Smooth muscle cell (in vitro differentiated cells): ENCODE results near the gene SUCNR1. TPM values are rescaled to one million over a fixed set of nuclear protein-coding genes. Genes with fewer than 3 reads are reported as not detected.

ENCODE experiments used
- DNase-seq: peaks from one replicate; lab custom pipeline; 2025; ENCODE audit not compliant: unreplicated experiment; lab: John Stamatoyannopoulos, UW
- H2AFZ ChIP-seq: fragments of 200-600 bp; sonication (generic); 2 replicates; pipeline ENCODE4 v1.6.0; 2016; ENCODE audit warnings: antibody characterized with exemption, low read depth, mild to moderate bottlenecking
- H3F3A ChIP-seq: fragments of 200-600 bp; sonication (generic); 2 replicates; pipeline ENCODE4 v1.6.0; 2017; ENCODE audit warnings: antibody characterized with exemption, low read depth
- H3K27ac ChIP-seq: fragments of 200-600 bp; sonication (generic); 2 replicates; pipeline ENCODE4 v1.5.1; 2016; ENCODE audit warnings: low read depth, mild to moderate bottlenecking
- H3K27me3 ChIP-seq: fragments of 200-600 bp; sonication (generic); 2 replicates; pipeline ENCODE4 v1.6.1; 2016; ENCODE audit warnings: low read depth, mild to moderate bottlenecking
- H3K36me3 ChIP-seq: fragments of 200-600 bp; sonication (generic); 2 replicates; pipeline ENCODE4 v1.5.1; 2016; ENCODE audit warnings: low read depth
- H3K4me1 ChIP-seq: fragments of 200-600 bp; sonication (generic); 2 replicates; pipeline ENCODE4 v1.5.1; 2016; ENCODE audit warnings: low read depth
- H3K4me2 ChIP-seq: fragments of 200-600 bp; sonication (generic); 2 replicates; pipeline ENCODE4 v1.6.0; 2016; ENCODE audit warnings: mild to moderate bottlenecking
- H3K4me3 ChIP-seq: fragments of 200-600 bp; sonication (generic); 2 replicates; pipeline ENCODE4 v1.5.1; 2016; ENCODE audit warnings: mild to moderate bottlenecking
- H3K79me2 ChIP-seq: fragments of 200-600 bp; sonication (generic); 2 replicates; pipeline ENCODE4 v1.6.0; 2016; ENCODE audit warnings: low read depth, mild to moderate bottlenecking
- H3K9ac ChIP-seq: fragments of 200-600 bp; sonication (generic); 2 replicates; pipeline ENCODE4 v1.6.0; 2016; ENCODE audit warnings: low read depth
- H3K9me3 ChIP-seq: fragments of 200-600 bp; sonication (generic); replicated peaks from 2 replicates; pipeline ENCODE4 v1.5.1; 2016; ENCODE audit warnings: low read depth
- H4K20me1 ChIP-seq: fragments of 200-600 bp; sonication (generic); 2 replicates; pipeline ENCODE4 v1.6.0; 2016; ENCODE audit warnings: low read depth
- CTCF ChIP-seq: fragments of 200-600 bp; sonication (generic); IDR thresholded peaks from 2 replicates; pipeline ENCODE4 v1.5.1; 2017; ENCODE audit warnings: borderline replicate concordance, mild to moderate bottlenecking, antibody characterized with exemption; ENCODE audit not compliant: insufficient read depth, poor library complexity, severe bottlenecking
- WGBS: methylation state at CpG from one replicate; pipeline ENCODE4 v1.1.7; 2016; ENCODE audit warnings: low lambda C conversion rate; 5-methylcytosine and 5-hydroxymethylcytosine counted together
- polyA plus RNA-seq: library from polyadenylated mRNA; unstranded; fragments of >200 nt; fragmentation: Nextera tagmentation; extraction: Ambion mirVana; gene quantifications from 2 replicates; pipeline ENCODE4 v1.2.1, GENCODE V29; 2016
- total RNA-seq: library from RNA; depleted of rRNA; stranded (reverse); fragments of >200 nt; gene quantifications from 2 replicates; pipeline ENCODE4 v1.2.3, GENCODE V29; 2014

Gene SUCNR1
- total and polyA plus RNA-seq, 2 experiments from 2014 or later = not detected

GRCh38 chr3:151918253-151919029 lies 45.0 kb downstream of the SUCNR1 start:
- no peaks in the 10 kb centered on the region for H3K9me3 ChIP-seq
- peak; percentile 61 for TF ChIP-seq CTCF
- no peak overlapping the region for H3K27ac ChIP-seq
- H3K4me2 ChIP-seq = no peak overlapping the region
- no peaks in the 10 kb centered on the region for H3F3A ChIP-seq
- no peak overlapping the region for H2AFZ ChIP-seq
- no peaks in the 10 kb centered on the region for H3K27me3 ChIP-seq
- WGBS = 62% methylated on average over 5 of the region's 5 CpGs
- no peaks in the 10 kb centered on the region for H4K20me1 ChIP-seq
- no peaks in the 10 kb centered on the region for H3K36me3 ChIP-seq
- H3K4me3 ChIP-seq = no peak overlapping the region
- no peaks in the 10 kb centered on the region for H3K4me1 ChIP-seq
- no peak overlapping the region for H3K9ac ChIP-seq
- H3K79me2 ChIP-seq = no peaks in the 10 kb centered on the region
- no peak for DNase-seq

- Histone ChIP-seq H3K9me3 (no peaks in the 10 kb centered on the region), H3K27ac (no peak overlapping the region), H3F3A (no peaks in the 10 kb centered on the region), H3K36me3 (no peaks in the 10 kb centered on the region), H4K20me1 (no peaks in the 10 kb centered on the region), H2AFZ (no peak overlapping the region), H3K4me2 (no peak overlapping the region), H3K79me2 (no peaks in the 10 kb centered on the region), H3K4me3 (no peak overlapping the region), H3K27me3 (no peaks in the 10 kb centered on the region), H3K9ac (no peak overlapping the region), H3K4me1 (no peaks in the 10 kb centered on the region)
- DNase-seq = no peak
- no peak for TF ChIP-seq CTCF
- WGBS = 83% methylated on average over 2 of the region's 2 CpGs
Observed at GRCh38 chr3:151919030-151919328, 45.5 kb downstream of the SUCNR1 start.

- no peak overlapping the region for H3K9ac ChIP-seq
- no peak for TF ChIP-seq CTCF
- H3K27ac ChIP-seq = no peak overlapping the region
- no peaks in the 10 kb centered on the region for H3K9me3 ChIP-seq
- no peak overlapping the region for H2AFZ ChIP-seq
- no peaks in the 10 kb centered on the region for H3K4me1 ChIP-seq
- no peak for DNase-seq
- H3K4me3 ChIP-seq = no peak overlapping the region
- no peaks in the 10 kb centered on the region for H3K27me3 ChIP-seq
- H3K79me2 ChIP-seq = no peaks in the 10 kb centered on the region
- H3K4me2 ChIP-seq = no peak overlapping the region
- H4K20me1 ChIP-seq = no peaks in the 10 kb centered on the region
- WGBS = 95% methylated on average over 3 of the region's 3 CpGs
- H3K36me3 ChIP-seq = no peaks in the 10 kb centered on the region
- H3F3A ChIP-seq = peaks cover 4% of the 10 kb centered on the region
Observed at GRCh38 chr3:151919446-151919845, 46.0 kb downstream of the SUCNR1 start.

- peaks cover 10% of the 10 kb centered on the region for H3K4me1 ChIP-seq
- H3K27ac ChIP-seq = peak overlapping the region; percentile 14
- no peak for DNase-seq
- no peak overlapping the region for H3K9ac ChIP-seq
- H3K4me2 ChIP-seq = peak overlapping the region; percentile 0
- no peaks in the 10 kb centered on the region for H3K36me3 ChIP-seq
- no peaks in the 10 kb centered on the region for H3K27me3 ChIP-seq
- H3K4me3 ChIP-seq = no peak overlapping the region
- peaks cover 4% of the 10 kb centered on the region for H3F3A ChIP-seq
- H3K79me2 ChIP-seq = no peaks in the 10 kb centered on the region
- 21% methylated on average over 1 of the region's 1 CpG for WGBS
- H4K20me1 ChIP-seq = no peaks in the 10 kb centered on the region
- TF ChIP-seq CTCF = no peak
- no peaks in the 10 kb centered on the region for H3K9me3 ChIP-seq
- no peak overlapping the region for H2AFZ ChIP-seq
Observed at GRCh38 chr3:151923901-151924300, 50.5 kb downstream of the SUCNR1 start.
